ENCODE results near the gene MRGPRE.

The MRGPRE gene

GRCh38 chr11:3237119-3237518 lies 4.9 kb upstream of the MRGPRE start:
- H3K4me3 ChIP-seq (ENCODE audit: low read length): no peak overlapping the region
- DNase-seq (ENCODE audit: low read depth): no peak
- no peak for TF ChIP-seq CTCF (conservative IDR thresholded peaks at IDR 0.05; ENCODE audit: low read depth, low read length)

GRCh38 chr11:3234846-3235245 lies 2.6 kb upstream of the MRGPRE start:
- no peak for DNase-seq (ENCODE audit: low read depth)
- H3K4me3 ChIP-seq (ENCODE audit: low read length): no peak overlapping the region
- TF ChIP-seq CTCF (conservative IDR thresholded peaks at IDR 0.05; ENCODE audit: low read depth, low read length): no peak

GRCh38 chr11:3232956-3233355 lies 739 bp upstream of the MRGPRE start:
- DNase-seq (ENCODE audit: low read depth): no peak
- TF ChIP-seq CTCF (conservative IDR thresholded peaks at IDR 0.05; ENCODE audit: low read depth, low read length): no peak
- H3K4me3 ChIP-seq (ENCODE audit: low read length): no peak overlapping the region

- no peak for TF ChIP-seq CTCF (conservative IDR thresholded peaks at IDR 0.05; ENCODE audit: low read depth, low read length)
- H3K4me3 ChIP-seq (ENCODE audit: low read length): no peak overlapping the region
- no peak for DNase-seq (ENCODE audit: low read depth)
Measured at GRCh38 chr11:3231550-3231850, 717 bp downstream of the MRGPRE start.

GRCh38 chr11:3230636-3231549 lies 1.3 kb downstream of the MRGPRE start:
- no peak for DNase-seq (ENCODE audit: low read depth)
- no peak overlapping the region for H3K4me3 ChIP-seq (ENCODE audit: low read length)
- no peak for TF ChIP-seq CTCF (conservative IDR thresholded peaks at IDR 0.05; ENCODE audit: low read depth, low read length)

- no peak for TF ChIP-seq CTCF (conservative IDR thresholded peaks at IDR 0.05; ENCODE audit: low read depth, low read length)
- no peak overlapping the region for H3K4me3 ChIP-seq (ENCODE audit: low read length)
- DNase-seq (ENCODE audit: low read depth): no peak
Measured at GRCh38 chr11:3229673-3230630, 2.3 kb downstream of the MRGPRE start.
